GM18519 (cell line): ENCODE measurements around the gene FRMD4B.

Experiments
- ATAC-seq: cut with Tn5 transposase; IDR thresholded peaks from one replicate; pipeline ENCODE4 v1.9.1; 2021; ENCODE audit warnings: mild to moderate bottlenecking, moderate library complexity; ENCODE audit not compliant: unreplicated experiment, low FRiP score

Gene FRMD4B

DNA sequence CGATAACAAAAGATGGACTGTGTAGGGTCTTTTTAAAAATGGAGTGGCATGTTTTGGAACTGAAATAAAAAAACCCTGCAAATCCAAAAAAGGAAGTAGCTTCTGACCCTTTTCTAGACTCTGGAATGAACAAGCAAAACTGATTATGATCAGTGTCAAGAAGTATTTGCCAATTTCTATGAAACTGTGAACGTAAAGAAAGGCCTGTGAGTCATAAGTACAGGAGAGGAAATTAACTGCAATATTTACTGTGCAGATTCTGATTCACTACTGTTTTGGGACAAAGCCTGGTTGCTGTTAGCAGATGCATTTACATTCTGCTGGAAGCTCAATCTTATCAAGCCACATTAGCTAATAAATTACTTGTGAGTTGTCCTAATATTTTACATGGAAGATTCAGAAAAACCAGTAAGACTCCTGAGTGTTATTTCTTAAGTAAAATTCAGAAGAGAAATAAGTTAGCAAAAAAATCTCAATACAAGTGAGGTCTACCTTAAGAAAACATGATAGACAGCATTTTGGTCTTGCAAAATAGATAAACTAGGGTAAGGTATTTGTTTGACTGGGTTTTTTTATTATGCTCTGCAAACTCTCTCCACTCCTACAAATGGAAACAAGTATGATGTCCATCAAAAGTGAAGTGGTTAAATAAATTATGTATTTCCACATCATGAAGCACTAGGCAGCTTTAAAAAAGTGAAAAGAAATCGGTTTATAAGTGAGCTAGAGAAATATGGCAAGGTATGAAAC lies 173.3 kb downstream of the FRMD4B start:
- ATAC-seq = peak; percentile 72

DNA sequence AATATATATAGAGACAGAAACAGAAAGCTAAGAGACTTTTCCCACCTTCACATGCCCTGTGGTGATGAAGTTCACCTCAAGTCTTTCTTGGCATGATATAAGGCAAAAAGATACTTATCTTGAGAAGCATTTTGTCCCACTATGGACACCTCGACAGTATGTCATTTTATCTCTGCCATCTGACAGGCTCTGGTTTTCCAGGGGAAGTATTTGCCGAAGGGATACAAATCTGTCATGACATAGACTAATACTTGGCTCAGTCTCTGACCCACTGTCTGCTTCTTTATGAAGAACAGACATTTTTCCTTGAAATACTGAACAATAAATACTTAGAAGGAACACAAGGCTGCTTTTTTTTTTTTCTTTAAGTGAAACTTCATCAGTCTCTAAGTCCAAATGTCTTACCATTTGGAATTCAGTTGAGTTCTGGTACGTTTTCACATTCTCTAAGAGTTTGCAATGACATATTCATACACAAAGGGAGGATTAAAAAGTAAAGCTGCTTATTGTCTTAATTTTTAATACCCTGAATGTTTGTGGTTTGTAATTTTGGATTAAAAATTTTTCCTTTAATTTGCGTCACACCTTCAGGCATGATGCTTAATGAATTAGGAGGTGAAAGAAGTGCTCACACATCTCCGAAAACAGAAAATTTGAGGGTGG lies 175.7 kb downstream of the FRMD4B start:
- ATAC-seq = no peak

DNA sequence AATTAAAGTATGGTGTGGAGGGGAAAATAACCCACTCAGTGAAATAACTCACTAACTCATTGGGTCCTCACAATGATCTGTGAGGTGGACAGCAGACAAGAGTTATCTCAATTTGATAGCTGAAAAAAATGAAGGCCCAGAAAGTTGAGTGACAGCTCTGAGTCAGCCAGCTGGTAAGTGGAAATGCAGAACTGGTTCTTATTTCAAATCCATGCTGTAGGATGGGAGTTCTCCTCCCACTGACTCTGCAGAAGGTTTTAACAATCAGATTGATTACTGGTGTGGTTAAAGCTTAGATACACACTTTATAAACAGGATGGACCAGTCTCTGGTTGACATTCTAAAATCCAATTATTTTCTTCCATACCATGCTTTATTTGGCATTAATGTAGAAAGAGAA lies 176.5 kb downstream of the FRMD4B start:
- no peak for ATAC-seq

DNA sequence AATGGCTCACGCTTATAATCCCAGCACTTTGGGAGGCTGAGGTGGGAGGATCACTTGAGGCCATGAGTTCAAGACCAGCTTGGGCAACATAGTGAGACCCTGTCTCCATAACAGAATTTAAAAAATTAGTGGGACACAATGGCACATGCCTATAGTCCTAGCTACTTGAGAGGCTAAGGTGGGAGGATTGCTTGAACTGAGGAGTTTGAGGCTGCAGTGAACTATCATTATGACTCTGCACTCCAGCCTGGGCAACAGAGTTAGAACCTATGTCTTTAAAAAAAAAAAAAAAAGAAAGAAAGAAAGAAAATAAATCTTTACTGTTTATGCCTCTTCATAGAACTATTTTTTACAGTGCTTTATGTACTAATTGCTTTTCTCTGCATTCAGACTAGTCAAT lies 178.9 kb downstream of the FRMD4B start:
- no peak for ATAC-seq

DNA sequence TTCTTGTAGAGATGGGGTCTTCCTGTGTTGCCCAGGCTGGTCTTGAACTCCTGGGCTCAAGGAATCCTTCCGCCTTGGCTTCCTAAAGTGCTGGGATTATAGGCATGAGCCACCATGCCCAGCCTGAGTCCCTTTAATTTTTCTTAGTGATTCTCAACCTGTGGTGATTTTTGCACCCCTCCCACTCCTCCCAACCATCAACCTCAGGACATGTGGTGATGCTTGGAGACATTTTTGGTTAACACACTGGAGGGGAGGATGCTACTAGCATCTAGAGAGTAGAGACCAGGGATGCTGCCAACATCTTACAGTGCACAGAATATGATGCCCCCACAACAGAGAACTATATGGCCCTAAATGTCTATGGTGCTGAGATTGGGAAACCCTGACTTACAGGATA lies 180.5 kb downstream of the FRMD4B start:
- no peak for ATAC-seq

DNA sequence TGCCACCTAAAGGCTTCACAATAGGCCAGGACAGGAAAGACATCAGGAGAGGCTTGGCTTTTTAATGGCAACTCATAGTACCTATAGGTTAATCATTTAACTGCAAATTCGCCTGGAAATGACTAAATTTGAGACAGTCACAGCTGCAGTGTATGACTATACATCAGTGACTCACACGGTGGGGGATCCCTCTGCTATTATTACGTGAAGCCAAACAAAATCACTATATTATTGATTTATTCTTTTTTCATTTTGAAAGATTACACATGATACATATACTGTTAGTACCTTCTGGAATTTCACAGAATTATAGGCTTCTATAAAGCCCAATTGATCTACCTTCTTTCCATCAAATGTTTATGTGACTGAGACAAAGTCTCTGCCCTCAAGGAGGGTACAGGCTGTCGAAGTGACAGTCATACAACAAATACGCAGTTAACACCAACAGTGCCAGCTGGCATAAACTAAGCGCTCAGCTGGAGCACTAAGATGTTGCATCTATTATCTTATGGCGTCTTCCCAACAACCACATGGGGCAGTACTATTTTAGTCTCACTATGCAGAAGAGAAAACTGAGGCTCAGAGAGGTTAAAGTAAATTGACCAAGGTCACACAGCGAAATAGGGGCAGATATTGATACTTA lies 181.5 kb downstream of the FRMD4B start:
- ATAC-seq = peak; percentile 87

DNA sequence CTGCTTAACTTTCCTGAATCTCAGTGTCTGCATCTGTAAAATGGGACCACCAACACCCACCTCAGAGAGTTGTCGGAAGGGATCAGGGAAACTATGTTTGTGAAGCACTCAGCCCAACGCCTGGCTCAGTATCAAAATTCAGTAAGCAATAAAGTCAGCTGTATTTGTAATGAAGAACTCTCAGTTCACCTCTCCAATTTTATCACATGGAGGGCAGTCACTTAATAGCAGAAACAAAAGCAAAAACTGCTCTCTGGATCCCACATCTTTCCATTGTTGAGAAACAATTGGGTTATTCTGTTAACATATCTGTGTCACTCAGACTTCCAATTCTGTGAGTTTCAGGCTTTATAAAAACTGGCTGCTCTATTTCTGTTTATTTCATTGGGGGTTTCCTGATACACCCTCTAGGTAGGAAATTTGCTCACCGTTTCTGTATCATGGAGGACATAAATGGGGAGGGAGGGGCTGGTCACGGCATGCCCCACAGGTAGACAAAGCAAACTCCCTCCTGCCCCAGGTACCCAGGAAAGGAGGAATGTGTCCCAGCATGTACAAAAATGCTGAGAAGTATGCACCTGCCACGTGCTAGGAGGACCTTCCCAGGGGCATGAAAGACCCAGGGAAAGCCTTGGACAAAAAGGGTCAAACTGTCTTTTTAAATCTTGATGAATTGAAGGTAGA lies 182.1 kb downstream of the FRMD4B start:
- no peak for ATAC-seq

DNA sequence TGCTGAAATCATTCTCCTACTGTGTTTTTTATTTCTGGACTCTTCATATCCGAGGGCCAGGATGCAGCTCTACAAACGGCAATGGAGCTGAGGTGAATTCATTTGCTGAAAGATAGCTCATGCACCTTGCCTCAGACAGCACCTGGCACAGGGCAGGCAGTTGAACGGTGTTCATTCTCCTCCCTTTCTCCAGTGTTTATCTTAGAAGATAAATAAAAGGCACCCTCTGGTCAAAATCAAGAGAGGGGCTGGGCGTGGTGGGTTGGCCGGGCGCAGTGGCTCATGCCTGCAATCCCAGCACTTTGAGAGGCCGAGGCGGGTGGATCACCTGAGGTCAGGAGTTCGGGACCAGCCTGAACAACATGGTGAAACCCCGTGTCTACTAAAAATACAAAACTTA lies 184.2 kb downstream of the FRMD4B start:
- no peak for ATAC-seq

DNA sequence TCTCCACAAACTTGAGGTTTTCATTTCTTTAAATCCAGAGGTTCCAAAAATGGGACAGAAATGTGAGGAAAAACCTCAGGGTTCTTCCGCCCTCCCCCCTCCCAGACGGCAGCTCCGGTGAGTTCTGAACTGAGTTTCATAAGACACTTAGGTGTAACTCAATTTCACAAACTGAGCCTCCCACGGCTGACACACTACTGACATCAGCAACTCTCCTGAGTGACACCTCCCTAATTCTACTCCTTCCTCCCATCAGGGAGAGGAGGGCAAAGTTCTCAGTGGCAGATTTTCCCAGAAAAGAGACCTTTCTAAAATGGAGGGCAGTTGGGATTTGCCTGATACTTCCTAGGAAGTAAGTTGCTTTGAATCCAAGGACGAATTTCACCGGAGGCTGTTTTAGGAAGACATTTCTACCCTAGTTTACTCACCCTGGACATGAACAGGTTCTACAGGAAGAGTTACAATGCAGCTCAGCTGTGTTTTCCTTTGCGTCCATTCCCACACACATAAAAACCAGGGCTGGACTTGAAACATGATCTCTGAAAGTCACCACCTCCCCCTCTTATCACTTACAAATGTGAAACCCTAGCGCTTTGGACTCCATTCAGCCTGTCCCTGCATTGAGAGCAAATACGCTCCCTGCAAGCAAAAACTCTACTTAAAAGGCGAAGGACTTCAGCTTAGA lies 185.4 kb downstream of the FRMD4B start:
- ATAC-seq = no peak

DNA sequence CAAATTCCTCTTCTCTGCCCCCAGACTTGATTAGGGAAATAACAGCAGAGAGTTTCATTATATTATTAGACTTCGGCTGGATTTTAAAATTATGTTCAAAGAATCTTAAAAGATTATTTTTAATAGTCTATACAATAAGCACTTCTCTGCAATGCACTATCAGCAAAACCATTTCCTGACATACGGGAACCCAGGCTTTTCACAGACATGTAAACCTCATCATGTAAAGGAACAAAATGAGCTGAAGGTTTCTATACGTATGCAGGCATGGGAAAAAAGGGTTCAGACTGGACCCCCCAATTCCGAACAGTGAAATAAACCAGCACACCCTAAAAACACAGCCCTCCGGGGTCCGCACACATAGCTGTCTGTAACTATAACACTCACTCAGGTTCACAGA lies 185.9 kb downstream of the FRMD4B start:
- ATAC-seq = no peak

DNA sequence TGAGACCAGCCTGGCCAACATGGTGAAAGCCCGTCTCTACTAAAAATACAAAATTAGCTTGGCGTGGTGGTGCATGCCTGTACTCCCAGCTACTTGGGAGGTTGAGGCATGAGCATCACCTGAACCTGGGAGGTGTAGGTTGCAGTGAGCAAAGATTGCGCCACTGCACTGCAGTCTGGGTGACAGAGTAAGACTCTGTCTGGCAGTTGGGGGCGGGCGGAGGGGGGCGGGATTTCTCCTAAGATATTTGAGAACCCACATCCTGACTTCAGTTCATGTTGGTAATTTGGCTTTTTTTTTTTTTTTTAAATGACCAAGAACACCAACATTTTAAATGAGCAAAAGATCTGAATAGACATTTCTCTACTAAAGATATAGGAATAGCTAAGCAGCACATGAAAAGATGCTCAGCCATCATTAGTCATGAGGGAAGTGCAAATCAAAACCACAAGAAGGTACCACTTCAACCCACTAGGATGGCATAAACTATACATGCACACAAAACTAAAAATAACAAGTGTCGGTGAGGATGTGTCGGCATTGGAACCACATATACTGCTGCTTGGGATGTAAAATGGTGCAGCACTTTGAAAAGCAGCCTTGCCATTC lies 187.9 kb downstream of the FRMD4B start:
- ATAC-seq = no peak

DNA sequence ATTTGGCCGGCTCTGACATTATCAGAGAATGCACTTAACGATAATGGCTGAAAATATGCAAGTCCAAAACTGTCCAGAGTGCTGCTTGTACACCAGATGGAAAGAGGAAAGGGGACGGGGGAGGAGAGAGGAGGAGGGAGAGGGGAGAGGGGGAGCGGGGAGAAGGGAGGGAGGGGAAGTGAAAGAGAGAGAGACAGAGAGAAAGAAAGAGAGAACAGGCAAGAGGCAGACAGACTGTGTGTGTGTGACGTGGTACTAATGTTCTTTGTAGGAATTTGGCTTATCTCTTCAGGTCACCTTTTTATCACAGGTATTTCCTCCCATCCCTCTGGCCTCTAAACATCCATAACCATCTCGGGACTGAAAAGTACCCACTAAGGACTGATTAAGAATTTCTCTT lies 188.4 kb downstream of the FRMD4B start:
- ATAC-seq = no peak

DNA sequence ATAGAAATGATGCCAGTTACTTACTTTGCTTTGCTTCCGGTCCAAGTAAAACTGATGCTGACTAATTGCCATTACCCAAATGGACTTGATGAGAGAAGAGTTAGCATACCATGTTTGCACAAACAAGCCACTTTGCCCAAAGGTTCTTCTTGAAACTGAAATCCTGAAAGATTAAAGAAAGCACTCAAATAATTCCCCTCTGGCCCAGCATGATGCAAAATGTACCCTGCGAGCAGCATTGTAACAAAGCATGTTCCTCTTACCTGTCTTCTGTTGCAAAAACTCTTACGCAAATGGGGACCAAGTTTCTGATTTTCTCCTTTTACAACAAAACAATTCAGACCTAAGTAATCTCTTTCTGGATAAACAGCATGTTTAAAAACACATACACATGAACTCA lies 189.0 kb downstream of the FRMD4B start:
- no peak for ATAC-seq

DNA sequence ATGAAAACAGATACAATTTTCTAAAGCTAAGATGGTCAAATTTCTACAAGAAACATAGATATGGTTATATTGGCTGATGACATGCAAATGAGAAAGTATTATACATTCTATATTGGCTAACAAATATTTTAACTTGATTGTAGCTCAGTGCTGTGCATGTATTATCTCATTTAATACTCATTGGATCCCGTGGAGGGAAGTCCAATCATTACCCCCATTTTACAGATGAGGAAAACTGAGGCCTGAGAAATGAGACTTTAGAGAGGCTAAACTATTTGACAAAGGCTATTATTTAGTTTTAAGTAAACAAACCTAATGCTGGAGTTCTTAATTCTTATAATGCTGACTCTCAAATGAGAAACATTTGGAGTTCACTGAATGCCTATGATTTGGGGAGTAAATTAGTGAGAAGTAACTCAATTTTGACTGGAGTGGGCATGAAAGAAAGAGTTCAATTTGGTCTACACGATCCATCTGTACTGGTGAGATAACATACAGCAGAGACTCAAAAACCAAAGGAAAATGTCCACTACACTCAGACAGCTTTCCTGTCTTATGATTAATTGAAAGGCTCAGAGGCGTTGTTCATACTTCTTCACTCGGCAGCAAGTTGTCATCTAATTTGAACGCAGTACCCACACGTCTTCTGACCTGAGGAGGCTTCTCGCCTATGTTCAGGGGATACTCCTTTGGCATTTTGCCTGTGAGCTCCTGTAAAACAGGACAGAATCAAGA lies 191.3 kb downstream of the FRMD4B start:
- ATAC-seq = no peak

DNA sequence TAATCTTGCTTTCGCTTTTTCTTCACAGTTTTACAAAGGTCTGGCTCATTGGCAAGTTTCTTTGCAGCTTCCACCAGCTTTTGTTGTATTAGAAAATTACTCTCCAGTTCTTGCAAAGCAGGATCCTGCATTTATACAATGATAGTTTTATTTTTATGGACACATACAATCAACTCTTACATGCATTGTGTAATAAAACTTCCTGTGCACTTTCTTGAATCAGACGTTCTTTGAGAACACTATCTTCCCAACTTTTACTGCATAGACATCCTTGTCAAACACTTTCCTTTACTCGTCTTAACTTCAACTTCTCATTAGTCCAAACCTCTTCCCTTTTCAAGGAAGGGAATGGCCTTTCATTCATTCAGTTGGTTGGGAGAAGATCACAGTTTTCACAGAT lies 192.1 kb downstream of the FRMD4B start:
- no peak for ATAC-seq

DNA sequence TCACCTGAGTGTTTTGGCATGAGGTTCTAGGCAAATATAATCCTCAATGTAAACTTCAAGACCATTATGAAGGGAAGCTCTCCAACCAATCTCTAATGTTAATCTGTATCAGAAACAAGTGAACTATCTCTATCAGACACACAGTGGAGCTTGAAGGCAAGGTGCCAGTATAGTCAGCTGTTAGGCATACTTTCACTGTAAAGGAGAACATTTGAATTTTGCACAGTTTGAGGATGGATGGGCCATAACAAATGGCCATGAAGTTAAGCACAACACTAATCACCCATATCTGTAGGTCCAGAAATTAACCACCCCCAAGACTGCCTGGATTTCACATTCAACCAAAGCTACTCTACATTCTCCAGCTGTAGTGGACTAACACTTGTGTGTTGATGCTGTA lies 194.4 kb downstream of the FRMD4B start:
- no peak for ATAC-seq

DNA sequence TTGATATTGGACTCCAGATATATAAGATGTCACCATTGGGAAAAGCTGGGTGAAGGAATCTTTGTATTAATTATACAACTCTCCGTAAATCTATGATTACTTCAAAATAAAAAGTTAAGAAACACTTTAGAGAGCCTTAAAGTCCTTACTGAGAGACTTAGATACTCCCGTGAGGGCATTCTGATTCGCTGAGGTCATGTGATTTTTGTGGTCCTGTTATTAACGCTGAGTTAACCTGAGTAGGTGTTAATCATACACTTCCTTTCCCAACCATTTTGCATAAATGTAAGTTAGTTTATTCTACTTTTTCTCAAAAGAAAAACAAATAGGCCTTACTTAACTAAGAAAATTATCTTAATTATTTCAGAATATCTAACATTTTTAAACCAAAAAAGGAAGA lies 196.4 kb downstream of the FRMD4B start:
- ATAC-seq = no peak

DNA sequence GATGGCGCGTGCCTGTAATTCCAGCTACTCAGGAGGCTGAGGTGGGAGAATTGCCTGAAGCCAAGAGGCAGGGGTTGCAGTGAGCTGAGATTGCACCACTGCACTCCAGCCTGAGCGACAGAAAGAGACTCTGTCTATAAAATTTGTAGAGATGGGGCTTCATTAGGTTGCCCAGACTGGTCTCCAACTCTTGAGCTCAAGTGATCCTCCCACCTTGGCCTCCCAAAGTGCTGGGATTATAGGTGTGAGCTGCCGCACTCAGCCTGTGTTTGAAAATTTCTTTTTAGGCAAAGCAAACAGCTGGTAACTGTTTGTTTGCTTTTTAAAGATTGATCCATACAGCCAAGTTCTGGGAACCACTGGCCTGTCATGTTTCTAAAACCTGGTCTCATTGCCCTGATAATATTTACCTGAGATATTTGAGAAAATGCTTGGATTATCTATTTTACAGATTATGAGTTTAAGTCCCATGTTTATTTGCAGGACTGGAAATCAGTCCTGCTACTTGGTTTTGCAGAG lies 199.3 kb downstream of the FRMD4B start:
- no peak for ATAC-seq

DNA sequence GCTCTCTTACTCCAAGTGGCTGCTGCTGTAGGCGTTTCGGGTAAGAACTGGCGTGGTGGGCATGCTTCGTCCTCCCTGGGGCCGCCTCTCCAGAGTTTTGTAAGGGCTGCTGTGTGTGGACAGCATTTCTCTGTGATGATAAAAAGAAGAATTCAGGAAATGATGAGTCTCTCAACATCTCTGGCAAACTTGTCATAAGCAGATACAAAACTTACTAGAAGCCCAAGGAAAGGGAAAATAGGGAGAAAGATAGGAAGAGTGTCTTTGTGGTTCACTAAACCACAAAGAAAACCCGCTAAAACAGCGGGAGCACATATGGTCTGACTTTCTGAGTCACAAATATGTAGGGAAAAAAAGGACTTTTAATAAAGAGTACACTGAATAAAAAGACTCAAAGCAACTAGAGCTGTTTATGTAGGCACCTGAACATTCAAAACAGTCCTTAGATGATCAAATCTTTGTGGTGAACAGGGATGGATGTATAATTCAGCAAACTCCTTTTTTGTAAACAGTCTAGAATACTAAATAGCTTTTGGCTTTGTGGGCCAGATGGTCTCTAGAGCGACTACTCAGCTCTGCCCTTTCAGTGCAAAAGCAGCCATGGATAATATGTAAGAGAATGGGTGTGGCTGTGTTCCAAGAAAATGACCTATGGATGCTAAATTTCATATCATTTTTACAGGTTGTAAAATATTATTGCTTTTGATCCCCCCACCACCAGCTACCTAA lies 203.1 kb downstream of the FRMD4B start:
- no peak for ATAC-seq
